Activated CD8-positive, alpha-beta memory T cell treated with anti-CD3 and anti-CD28 coated beads for 36 hours (primary cell): Measurements from ENCODE around the gene APRT. TPM values are rescaled to one million over a fixed set of nuclear protein-coding genes. Genes with fewer than 3 reads are reported as not detected.

Experiments
- CTCF ChIA-PET: fragments of 350-600 bp; sonication (Branson Sonifier 250); formaldehyde crosslinking; loops from one replicate; lab custom pipeline; 2021; ENCODE audit warnings: antibody characterized with exemption; lab: Charles Lee
- POLR2A ChIA-PET: fragments of 350-600 bp; sonication (Branson Sonifier 250); formaldehyde crosslinking; loops from one replicate; lab custom pipeline; 2021; ENCODE audit warnings: antibody characterized with exemption; lab: Charles Lee
- total RNA-seq, 2 experiments: library from RNA; stranded (reverse); gene quantifications; one replicate each; pipeline ENCODE4 v1.2.3, GENCODE V29; 2021

Gene APRT
- total RNA-seq, 2 experiments from 2014 or later: 325 to 330 TPM

GRCh38 chr16:88772871-88773811, 38.6 kb downstream of the APRT start:
- POLR2A ChIA-PET: interaction anchor here (0.8 kb wide), 1 partner anchor 37 kb away, joined by 3 read pairs; no protein-coding TSS in a partner anchor
- CTCF ChIA-PET: interaction anchor here (0.7 to 1.9 kb wide), 2 partner anchors 36 to 212 kb away, joined by 4 to 9 read pairs; no protein-coding TSS in a partner anchor

GRCh38 chr16:88771781-88772180, 39.9 kb downstream of the APRT start:
- ChIA-PET CTCF (interaction anchor here (1.2 to 1.9 kb wide), 2 partner anchors 26 to 35 kb away, joined by 3 to 9 read pairs; no protein-coding TSS in a partner anchor), POLR2A (interaction anchor here (0.8 kb wide), 1 partner anchor 38 kb away, joined by 3 read pairs; no protein-coding TSS in a partner anchor)

GRCh38 chr16:88771294-88771772, 40.4 kb downstream of the APRT start:
- POLR2A ChIA-PET: interaction anchor here (0.9 kb wide), 1 partner anchor 11 kb away, joined by 3 read pairs; no protein-coding TSS in a partner anchor
- CTCF ChIA-PET: interaction anchor here (1.0 to 1.9 kb wide), 4 partner anchors 11 to 40 kb away, joined by 3 to 9 read pairs (median 3); partner anchors contain the start of gene APRT

- ChIA-PET POLR2A (interaction anchor here (0.9 kb wide), 1 partner anchor 12 kb away, joined by 3 read pairs; no protein-coding TSS in a partner anchor), CTCF (interaction anchor here (1.0 to 1.9 kb wide), 4 partner anchors 11 to 41 kb away, joined by 3 to 9 read pairs (median 3); partner anchors contain the start of gene APRT)
Measured at GRCh38 chr16:88770461-88771293, 41.1 kb downstream of the APRT start.

- ChIA-PET POLR2A (no interaction called here), CTCF (interaction anchor here (1.0 to 1.4 kb wide), 2 partner anchors 12 to 42 kb away, joined by 3 read pairs; partner anchors contain the start of gene APRT)
Measured at GRCh38 chr16:88769617-88770460, 41.9 kb downstream of the APRT start.

GRCh38 chr16:88768071-88768783, 43.5 kb downstream of the APRT start:
- ChIA-PET POLR2A (interaction anchor here (0.7 kb wide), 1 partner anchor 16 kb away, joined by 3 read pairs; no protein-coding TSS in a partner anchor), CTCF (interaction anchor here (0.7 to 9.1 kb wide), 4 partner anchors 10 to 85 kb away, joined by 3 to 49 read pairs (median 4); no protein-coding TSS in a partner anchor)

- POLR2A ChIA-PET: interaction anchor here (1.9 kb wide), 1 partner anchor 13 kb away, joined by 6 read pairs; no protein-coding TSS in a partner anchor
- CTCF ChIA-PET: interaction anchor here (1.0 to 9.1 kb wide), 3 partner anchors 10 to 35 kb away, joined by 3 to 49 read pairs (median 4); no protein-coding TSS in a partner anchor
Measured at GRCh38 chr16:88767546-88768070, 44.1 kb downstream of the APRT start.

- POLR2A ChIA-PET: interaction anchor here (1.9 kb wide), 1 partner anchor 14 kb away, joined by 6 read pairs; no protein-coding TSS in a partner anchor
- CTCF ChIA-PET: interaction anchor here (1.0 to 9.1 kb wide), 4 partner anchors 11 to 36 kb away, joined by 3 to 49 read pairs (median 4); no protein-coding TSS in a partner anchor
Measured at GRCh38 chr16:88766975-88767374, 44.8 kb downstream of the APRT start.

- POLR2A ChIA-PET: no interaction called here
Measured at GRCh38 chr16:88764913-88765349, 46.8 kb downstream of the APRT start.

GRCh38 chr16:88764080-88764479, 47.6 kb downstream of the APRT start:
- ChIA-PET CTCF (interaction anchor here (1.7 to 9.1 kb wide), 2 partner anchors 16 to 28 kb away, joined by 4 to 49 read pairs; no protein-coding TSS in a partner anchor), POLR2A (no interaction called here)

More at GRCh38 chr16:88764913-88765349, 46.8 kb downstream of the APRT start:
- CTCF ChIA-PET: interaction anchor here (9.1 kb wide), 1 partner anchor 28 kb away, joined by 49 read pairs; no protein-coding TSS in a partner anchor

GRCh38 chr16:88763502-88764053, 48.1 kb downstream of the APRT start:
- CTCF ChIA-PET: interaction anchor here (1.2 to 9.1 kb wide), 3 partner anchors 17 to 27 kb away, joined by 3 to 49 read pairs (median 4); no protein-coding TSS in a partner anchor
- POLR2A ChIA-PET: no interaction called here

GRCh38 chr16:88762941-88763340, 48.8 kb downstream of the APRT start:
- CTCF ChIA-PET: interaction anchor here (1.2 to 9.1 kb wide), 3 partner anchors 17 to 26 kb away, joined by 3 to 49 read pairs (median 4); no protein-coding TSS in a partner anchor
- POLR2A ChIA-PET: no interaction called here

GRCh38 chr16:88762258-88762870, 49.4 kb downstream of the APRT start:
- POLR2A ChIA-PET: no interaction called here
- CTCF ChIA-PET: interaction anchor here (1.2 to 9.1 kb wide), 3 partner anchors 18 to 26 kb away, joined by 3 to 49 read pairs (median 4); no protein-coding TSS in a partner anchor

- ChIA-PET POLR2A (no interaction called here), CTCF (interaction anchor here (9.1 kb wide), 1 partner anchor 25 kb away, joined by 49 read pairs; no protein-coding TSS in a partner anchor)
Measured at GRCh38 chr16:88761830-88762229, 49.9 kb downstream of the APRT start.

- POLR2A ChIA-PET: no interaction called here
- CTCF ChIA-PET: interaction anchor here (1.3 to 9.1 kb wide), 2 partner anchors 24 to 25 kb away, joined by 3 to 49 read pairs; partner anchors contain the start of gene PIEZO1
Measured at GRCh38 chr16:88761143-88761534, 50.6 kb downstream of the APRT start.
